NCI-H1092 treated with DMSO at 0.1 percent for 48 hours (cell line): Measurements from ENCODE around the gene ITGA7.

Experiments used
- DNase-seq: peaks from one replicate; lab custom pipeline; 2025; lab: John Stamatoyannopoulos, UW

The ITGA7 gene

DNA sequence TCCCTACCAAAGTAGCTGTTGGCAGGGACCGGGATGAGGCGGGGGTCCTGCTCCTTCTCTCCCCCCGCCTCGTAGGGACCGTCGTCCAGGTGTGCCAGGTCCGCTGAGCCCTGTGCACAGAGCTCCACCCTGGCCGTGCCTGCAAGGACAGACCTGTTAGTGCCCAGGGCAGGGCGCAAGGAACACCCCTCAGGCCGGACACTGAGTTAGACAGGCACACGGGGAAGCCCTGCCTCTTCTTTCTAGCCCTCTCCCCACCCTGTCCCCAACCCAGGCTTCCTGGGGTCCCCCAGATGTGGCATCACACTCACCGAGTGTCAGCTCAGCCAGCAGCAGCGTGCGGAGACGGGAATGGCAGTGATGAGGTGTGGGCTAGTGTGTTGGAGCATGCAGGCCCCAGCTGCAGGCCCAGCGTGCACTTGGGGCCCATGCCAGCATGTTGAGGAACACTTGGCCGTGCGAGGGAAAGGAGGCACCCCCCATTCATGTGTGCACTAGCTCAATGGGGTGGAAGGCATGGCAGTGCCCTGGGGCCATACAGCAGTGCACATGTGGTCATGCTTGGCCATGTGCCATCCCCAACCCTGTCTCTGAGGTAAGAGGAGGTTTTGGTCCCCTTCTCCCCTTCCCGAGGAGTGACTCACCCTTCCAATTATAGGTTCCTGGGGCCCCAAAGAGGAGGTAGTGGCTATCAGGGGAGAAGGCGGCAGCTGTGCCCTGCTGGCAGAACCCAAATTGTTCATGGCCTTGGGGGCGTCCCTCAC is 7.3 kb downstream of the ITGA7 start:
- DNase-seq: no peak

GRCh38 chr12:55699471-55700055 is 8.1 kb downstream of the ITGA7 start:
- no peak for DNase-seq

DNA sequence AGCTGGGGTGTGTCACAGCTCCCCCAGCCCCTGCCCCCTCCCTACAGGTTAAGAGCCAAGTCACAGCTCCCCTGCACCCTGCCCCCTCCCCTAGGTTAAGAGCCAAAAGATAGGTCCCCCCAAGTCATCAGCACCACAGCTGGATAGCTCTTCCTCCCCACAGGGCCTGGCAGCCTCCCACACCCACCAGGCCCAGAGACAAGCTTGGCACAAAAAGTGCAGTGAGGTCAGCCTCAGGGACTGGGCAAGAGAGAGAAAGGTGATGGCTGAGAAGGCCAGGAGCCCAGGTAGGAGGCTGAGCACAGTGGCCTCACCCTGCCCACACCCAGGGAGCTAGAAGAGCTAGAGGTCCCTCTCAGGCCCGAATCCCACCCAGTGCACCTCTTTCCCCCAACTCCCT is 8.7 kb downstream of the ITGA7 start:
- no peak for DNase-seq

DNA sequence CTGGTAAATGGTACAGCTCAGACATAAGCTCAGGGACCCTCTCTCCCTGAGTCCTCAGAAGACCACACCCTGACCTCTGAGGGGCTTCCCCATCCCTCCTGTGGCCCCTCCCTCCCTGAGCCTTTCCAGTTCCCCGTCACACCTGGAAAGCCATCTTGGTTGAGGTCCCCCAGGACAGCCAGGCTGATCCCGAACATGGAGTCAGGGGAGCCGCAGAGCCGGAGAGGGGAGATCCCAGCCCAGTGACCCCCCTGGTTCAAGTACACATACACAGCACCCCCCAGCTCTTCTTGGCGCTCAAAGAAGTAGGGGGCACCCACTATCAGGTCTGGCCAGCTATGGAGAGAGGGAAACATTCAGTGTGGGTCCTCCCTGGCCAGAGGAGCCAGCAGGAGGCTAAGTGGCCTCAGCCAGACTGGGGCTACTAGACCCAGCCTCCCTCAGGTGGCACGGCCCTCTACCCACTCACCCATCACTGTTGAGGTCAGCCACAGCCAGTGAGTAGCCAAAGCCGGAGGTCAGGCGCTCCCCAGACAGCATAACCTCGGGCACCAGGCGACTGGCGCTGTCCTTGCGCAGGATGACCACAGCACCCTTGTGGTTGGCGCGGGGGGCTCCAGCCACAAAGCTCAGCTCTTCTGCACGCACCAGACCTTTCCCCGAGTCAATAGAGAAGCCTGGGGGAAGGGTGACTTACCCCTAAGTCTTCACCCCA is 9.3 kb downstream of the ITGA7 start:
- DNase-seq: no peak

DNA sequence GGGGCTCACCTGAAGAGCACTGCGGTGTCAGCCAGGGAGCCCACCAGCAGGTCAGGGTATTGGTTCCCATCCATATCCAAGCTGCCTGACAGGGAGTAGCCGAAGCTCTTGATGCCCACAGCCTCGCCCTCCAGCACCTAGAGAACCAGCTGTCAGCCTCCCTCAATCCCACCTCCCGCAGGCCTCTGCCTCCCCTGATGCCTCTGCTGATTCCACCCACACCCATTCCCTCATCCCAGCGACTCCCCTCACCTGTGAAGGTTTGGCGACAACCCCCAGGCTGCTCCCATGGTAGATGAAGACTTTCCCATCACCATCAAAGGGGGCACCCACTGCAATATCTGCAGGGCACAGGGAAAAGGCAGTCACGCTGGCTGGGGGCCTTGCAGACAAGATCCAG is 10.0 kb downstream of the ITGA7 start:
- DNase-seq: no peak

GRCh38 chr12:55696796-55697462 is 10.8 kb downstream of the ITGA7 start:
- DNase-seq: no peak

GRCh38 chr12:55696141-55696540 is 11.6 kb downstream of the ITGA7 start:
- DNase-seq: no peak

DNA sequence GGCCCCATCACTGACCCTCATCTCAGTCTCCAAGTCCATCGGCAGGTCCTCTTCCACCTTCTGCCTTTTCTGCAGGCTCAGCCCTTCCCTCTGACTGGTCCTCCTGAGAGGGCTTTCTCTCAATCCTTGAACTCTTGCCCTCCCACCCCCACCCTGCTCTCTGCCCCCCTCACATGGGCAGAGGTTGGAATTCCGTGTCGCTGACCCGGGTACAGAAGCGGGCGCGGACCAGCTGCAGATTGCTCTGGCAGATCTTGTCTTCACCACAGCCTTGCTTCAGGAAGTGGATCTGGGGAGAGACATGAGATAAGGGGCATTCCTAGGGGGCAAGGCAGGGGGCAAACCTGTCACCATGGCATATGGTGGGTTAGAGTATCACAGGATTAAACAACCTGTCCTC is 12.4 kb downstream of the ITGA7 start:
- DNase-seq: no peak

- DNase-seq: no peak
Observed at GRCh38 chr12:55694651-55695050, 13.1 kb downstream of the ITGA7 start.

DNA sequence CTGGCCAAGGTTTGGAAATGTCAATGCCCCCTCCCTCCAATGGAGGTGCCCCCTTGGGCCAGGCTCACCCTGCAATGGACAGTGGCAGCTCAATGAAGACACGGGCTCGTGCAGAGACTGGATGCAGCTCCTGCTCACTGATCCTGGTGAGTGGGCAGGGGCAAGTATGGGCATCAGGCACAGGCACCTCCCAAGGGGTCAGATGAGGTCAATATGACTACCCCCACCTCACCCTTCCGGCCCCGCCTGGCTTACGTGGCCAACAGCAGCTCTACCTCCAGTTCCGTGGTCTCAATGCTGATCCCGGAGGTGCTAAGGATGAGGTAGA is 13.6 kb downstream of the ITGA7 start:
- DNase-seq: no peak

DNA sequence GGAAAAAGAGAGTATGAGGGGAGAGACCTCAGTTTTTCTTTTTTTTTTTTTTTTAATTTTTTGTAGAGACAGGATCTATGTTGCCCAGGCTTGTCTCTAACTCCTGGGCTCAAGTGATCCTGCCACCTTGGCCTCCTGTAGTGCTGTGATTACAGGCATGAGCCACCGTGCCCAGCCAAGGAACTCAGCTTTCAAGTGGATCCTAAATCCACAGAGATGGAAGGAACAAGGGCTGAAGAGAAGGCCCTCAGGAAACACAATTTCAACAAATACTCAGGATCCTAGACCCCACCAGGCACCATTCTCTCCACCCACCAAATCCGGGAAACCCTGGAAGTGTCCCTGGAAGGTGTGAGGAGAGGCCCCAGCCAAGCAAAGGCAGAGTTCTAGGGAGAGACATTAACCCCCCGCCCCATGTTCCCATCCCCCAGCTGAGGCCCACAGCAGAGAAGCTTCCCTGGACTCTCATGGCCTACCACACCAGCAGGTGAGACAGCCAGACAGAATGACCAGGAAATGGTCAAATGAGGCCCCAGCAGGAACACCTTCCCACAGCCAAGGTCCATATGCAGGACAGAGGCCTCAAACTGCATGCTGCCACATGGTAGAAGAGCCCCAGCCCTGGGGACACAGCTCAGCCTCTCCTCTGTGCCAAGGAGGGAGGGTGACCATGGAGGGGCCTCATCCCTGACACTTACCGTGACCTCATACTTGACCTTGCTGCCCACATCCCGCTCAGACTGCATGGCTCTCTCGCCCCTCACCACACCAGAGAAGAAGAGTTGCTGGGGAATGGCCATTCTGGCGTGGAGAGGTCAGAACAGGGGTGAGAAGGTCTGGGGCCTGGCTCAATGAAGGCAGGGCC is 14.1 kb downstream of the ITGA7 start:
- DNase-seq: no peak

- no peak for DNase-seq
Observed at GRCh38 chr12:55692631-55693322, 14.9 kb downstream of the ITGA7 start.

GRCh38 chr12:55688716-55689655 is 18.7 kb downstream of the ITGA7 start:
- no peak for DNase-seq

DNA sequence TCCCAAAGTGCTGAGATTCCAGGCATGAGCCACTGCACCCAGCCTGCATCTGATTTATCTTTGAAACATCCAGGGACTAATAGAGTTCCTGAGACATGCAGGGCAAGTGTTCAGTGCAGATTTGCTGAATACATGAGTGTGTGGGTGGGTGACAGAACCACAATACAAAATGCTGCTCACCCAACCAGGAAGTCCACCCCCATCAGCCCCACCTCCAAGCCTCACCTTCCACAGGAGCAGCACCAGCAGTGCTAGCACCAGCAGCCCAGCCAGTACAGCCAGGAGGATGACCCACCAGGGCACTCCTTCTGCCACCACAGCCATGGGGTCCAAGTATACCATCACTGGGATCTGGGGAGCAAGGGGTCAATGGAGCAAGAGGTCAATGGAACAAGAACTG is 20.0 kb downstream of the ITGA7 start:
- no peak for DNase-seq

DNA sequence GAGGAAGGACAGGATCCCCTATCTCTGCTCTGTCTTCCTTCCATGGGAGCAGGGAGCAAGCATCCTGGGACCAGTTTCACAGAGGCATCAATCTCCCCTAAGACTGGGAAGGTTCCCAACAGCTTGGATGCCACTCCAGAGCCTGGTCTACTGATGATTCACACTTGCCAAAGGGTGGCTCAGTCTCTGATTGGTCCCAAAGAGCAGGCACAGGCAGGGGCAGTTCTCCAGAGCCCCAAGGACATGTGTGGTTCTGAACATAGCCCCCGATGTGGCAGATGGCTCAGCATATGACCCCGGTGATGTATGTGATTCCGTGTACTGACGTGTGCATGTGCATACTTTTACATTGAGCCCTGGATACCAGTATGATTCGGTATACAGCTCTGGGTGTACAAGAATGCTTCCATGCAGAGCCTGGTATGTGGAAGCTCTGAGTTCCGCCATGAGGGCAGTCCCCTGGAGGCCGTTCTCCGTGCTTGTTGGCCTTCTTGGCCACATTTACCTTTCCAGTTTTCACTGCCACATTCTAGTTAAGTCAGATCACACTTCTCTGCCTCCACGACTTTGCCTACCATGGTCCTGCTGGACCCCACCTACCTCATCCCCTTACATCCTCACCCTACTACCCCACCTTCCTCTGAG is 21.2 kb downstream of the ITGA7 start:
- no peak for DNase-seq

GRCh38 chr12:55685671-55686070 is 22.0 kb downstream of the ITGA7 start:
- DNase-seq: no peak

DNA sequence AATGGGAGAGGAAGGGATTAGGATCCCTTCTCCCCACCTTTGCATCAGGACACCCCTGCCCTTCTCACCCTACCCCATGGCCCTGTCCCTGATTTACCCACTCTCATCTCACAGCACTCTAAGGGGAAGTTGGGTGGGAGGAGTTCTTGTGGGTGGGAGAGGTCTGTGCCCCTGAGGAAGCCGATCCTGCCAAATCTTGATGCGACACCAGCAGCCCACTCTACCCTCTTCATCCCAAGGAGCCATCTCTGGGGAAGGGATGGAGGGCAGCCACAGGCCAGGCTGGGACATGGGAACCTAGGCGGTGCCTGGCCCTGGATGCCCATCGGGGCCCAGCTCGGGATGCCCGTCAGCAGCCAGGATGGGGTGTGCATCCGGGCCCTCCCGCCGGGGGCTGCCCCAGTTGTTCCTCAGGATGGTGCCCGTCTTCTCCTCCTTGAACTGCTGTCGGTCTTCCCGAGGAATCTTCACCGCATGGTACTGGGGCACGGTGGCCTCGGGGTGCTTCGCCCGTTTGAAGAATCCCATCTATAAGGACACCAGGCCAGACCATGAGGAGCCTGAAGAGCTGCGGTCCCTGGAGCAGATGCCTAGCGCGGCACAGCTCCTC is 22.8 kb downstream of the ITGA7 start:
- DNase-seq: no peak

DNA sequence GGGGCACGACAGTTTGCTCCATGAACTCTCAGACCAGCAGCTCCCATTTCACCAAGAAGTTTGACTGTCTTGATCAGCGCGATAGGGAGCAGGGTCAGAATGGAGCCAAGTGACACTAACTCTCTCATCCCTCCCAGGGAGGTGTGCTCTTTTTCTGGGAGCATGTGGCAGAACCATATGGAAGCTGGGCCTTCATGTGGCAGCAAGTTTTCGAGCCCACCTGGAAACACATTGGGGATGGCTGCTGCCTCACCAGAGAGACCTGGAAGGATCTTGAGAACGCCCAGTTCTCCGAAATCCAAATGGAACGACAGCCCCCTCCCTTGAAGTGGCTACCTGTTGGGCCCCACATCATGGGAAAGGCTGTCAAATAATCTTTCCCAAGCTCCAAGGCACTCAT is 24.0 kb downstream of the ITGA7 start:
- no peak for DNase-seq

GRCh38 chr12:55682087-55682796 is 25.5 kb downstream of the ITGA7 start:
- DNase-seq: no peak
